Measurements from ENCODE around the gene SLK.
A peak's percentile ranks its signal among the peaks of the same experiment; 100 is the strongest.

The SLK gene

GRCh38 chr10:103923502-103923901 lies 43.4 kb upstream of the SLK start:
- TF ChIP-seq, protein P1, sequence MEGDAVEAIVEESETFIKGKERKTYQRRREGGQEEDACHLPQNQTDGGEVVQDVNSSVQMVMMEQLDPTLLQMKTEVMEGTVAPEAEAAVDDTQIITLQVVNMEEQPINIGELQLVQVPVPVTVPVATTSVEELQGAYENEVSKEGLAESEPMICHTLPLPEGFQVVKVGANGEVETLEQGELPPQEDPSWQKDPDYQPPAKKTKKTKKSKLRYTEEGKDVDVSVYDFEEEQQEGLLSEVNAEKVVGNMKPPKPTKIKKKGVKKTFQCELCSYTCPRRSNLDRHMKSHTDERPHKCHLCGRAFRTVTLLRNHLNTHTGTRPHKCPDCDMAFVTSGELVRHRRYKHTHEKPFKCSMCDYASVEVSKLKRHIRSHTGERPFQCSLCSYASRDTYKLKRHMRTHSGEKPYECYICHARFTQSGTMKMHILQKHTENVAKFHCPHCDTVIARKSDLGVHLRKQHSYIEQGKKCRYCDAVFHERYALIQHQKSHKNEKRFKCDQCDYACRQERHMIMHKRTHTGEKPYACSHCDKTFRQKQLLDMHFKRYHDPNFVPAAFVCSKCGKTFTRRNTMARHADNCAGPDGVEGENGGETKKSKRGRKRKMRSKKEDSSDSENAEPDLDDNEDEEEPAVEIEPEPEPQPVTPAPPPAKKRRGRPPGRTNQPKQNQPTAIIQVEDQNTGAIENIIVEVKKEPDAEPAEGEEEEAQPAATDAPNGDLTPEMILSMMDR (conservative IDR thresholded peaks at IDR 0.05), result no peak
- peak overlapping the region; percentile 3; the same call in 1 of the 2 replicates for H3K27ac ChIP-seq

- H3K27ac ChIP-seq, result no peak overlapping the region
- TF ChIP-seq, protein P1 (conservative IDR thresholded peaks at IDR 0.05), result no peak
Measured at GRCh38 chr10:103925591-103925990, 41.3 kb upstream of the SLK start.

GRCh38 chr10:103926722-103927319 lies 40.1 kb upstream of the SLK start:
- H3K27ac ChIP-seq, result no peak overlapping the region
- TF ChIP-seq, protein P1 (conservative IDR thresholded peaks at IDR 0.05), result no peak

- TF ChIP-seq, protein P1 (conservative IDR thresholded peaks at IDR 0.05), result no peak
- H3K27ac ChIP-seq, result no peak overlapping the region
Measured at GRCh38 chr10:103928784-103929183, 38.2 kb upstream of the SLK start.

GRCh38 chr10:103929381-103929921 lies 37.5 kb upstream of the SLK start:
- H3K27ac ChIP-seq, result no peak overlapping the region
- TF ChIP-seq, protein P1 (conservative IDR thresholded peaks at IDR 0.05), result no peak

DNA sequence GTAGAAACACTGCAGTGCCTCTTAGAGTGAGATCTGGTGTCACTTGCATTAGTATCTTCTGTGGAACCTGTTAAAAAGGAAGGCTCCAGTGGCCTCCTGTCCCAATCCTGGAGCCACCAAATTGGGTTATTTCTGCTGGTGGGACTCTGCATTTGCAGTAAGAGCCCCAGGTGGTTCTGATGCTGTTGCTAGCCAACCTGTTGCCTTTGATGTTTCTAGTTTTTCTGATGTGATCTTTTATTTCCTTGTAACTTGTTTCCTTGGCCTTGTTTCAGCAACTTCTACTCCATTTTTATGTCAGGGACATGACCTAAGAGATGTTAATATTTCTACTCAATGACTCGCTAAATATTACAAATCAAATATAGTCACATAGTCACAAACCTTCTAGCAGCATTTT lies 36.5 kb upstream of the SLK start:
- TF ChIP-seq, protein P1 (conservative IDR thresholded peaks at IDR 0.05), result no peak
- H3K27ac ChIP-seq, result no peak overlapping the region

DNA sequence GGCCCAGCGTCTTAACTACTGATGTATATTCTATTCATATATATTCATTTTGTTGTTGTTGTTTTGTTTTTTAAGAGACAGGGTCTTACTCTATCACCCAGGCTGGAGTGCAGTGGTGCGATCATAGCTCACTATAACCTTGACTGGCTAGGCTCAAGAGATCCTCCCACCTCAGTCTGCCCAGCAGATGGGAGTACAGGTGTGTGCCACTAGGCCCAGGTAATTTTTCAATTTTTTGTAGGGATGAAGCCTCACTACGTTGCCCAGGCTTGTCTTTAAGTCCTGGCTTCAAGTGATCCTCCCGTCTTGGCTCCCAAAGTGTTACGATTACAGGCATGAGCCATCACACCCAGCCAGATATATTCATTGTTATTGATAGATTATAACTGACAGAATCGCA lies 36.1 kb upstream of the SLK start:
- no peak overlapping the region for H3K27ac ChIP-seq
- TF ChIP-seq, protein P1 (conservative IDR thresholded peaks at IDR 0.05), result no peak
